NB4 (cell line): Measurements from ENCODE around the gene ARHGEF16.

ENCODE experiments used
- CTCF ChIP-seq: IDR thresholded peaks from one replicate; pipeline ENCODE4 v1.5.1; 2012; ENCODE audit warnings: low read depth, low read length
- MYC ChIP-seq: IDR thresholded peaks from 2 replicates; pipeline ENCODE4 v1.6.1; 2011; ENCODE audit warnings: low read depth, low read length

- TF ChIP-seq CTCF: no peak
- TF ChIP-seq MYC: no peak
These were observed 18.9 kb downstream of the ARHGEF16 start for GRCh38 chr1:3473381-3473844.
